Measurements from ENCODE around the gene ROR2.

ROR2 gene

DNA sequence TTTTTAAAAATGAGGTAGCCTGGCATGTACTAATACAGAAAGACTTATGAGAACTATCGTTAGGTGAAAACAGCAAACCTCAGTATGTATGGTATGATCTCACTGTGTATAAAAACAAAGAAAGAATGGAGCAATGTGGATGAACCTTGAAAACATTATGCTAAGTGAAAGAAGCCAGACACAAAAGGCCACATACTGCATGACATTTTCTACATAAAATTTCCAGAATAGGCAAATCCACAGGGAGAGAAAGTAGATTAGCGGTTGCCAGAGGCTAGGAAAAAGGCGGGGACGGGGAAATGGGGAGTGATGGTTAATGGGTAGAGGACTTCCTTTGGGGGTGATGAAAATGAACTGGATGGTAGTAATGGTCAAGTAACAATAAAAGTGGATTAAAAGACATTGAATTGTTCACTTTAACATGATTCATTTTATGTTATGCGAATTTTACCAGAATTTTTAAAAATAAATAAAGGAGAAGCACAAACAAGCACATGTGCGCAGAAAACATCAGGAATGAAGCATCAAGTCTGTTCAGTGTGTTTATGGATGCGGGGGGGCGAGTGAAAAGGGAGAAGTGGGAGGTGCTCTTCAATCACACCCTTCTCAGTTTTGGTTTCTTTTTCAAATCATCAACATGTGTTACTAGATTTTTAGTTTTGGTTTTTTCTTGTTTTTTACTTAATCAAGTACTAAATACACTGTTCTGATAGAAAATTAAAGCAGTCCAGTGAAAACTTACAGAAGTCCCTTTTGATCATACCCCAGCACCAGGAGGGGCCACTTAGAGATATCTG lies 16.3 kb downstream of the ROR2 start:
- Histone ChIP-seq H3K27ac (ENCODE audit: low read depth, low read length) (peak overlapping the region; percentile 43), H3K4me3 (ENCODE audit: low read length) (no peak overlapping the region), H3K9ac (ENCODE audit: low read length) (no peak overlapping the region)

DNA sequence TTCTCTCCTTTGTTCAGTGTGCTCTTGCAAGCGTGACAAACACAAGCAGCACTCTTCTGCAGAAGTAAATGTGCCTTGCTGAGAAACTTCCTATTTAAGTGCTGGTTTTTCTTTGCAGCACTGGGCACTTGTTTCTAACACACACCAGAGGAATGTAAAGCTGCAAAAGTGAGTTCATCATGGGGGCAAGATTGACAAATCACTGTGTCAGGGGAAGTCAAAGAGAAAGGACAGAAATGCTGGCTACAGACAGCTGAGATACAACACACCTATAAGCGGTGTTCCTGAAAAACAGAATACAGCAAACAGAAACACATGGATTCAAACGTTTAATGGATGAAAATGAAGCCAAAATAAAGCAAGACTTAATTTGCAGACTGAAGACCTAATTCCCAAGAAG lies 19.6 kb downstream of the ROR2 start:
- H3K27me3 ChIP-seq (ENCODE audit: control insufficient read depth, insufficient read depth, low read length): no peaks in the 10 kb centered on the region
- H3K27ac ChIP-seq (ENCODE audit: low read depth, low read length): no peak overlapping the region
- H3K9ac ChIP-seq (ENCODE audit: low read length): no peak overlapping the region

More for the DNA sequence above, 16.3 kb downstream of the ROR2 start:
- H3K36me3 ChIP-seq (ENCODE audit: control insufficient read depth, insufficient read depth, low read length): no peaks in the 10 kb centered on the region
- no peaks in the 10 kb centered on the region for H3K27me3 ChIP-seq (ENCODE audit: control insufficient read depth, insufficient read depth, low read length)
- peaks cover 20% of the 10 kb centered on the region for H3K4me1 ChIP-seq (ENCODE audit: control insufficient read depth, insufficient read depth, low read length)

DNA sequence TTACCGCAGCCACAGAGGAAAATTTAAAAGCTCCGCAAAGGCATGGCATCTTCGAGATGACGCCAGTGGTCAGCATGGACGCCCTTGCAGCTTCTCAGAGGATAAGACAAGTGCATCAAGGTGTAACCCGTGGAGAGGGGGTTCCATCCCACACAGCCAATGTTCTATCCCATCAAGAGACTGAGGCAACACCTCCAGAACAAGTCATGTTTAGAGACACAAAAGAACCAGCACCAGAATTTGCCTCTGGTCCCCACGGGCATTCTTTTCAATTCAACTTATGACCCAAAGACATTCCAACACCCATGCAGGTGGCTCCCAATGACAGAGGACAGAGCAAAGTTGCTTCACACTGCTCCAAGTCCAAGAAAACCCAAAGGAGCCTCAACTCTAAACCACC lies 20.7 kb downstream of the ROR2 start:
- Histone ChIP-seq H3K4me1 (ENCODE audit: control insufficient read depth, insufficient read depth, low read length) (peaks cover 5% of the 10 kb centered on the region), H3K4me3 (ENCODE audit: low read length) (no peak overlapping the region), H3K27me3 (ENCODE audit: control insufficient read depth, insufficient read depth, low read length) (no peaks in the 10 kb centered on the region), H3K9ac (ENCODE audit: low read length) (no peak overlapping the region), H3K27ac (ENCODE audit: low read depth, low read length) (no peak overlapping the region), H3K36me3 (ENCODE audit: control insufficient read depth, insufficient read depth, low read length) (no peaks in the 10 kb centered on the region)

More for the DNA sequence above, 19.6 kb downstream of the ROR2 start:
- H3K4me3 ChIP-seq (ENCODE audit: low read length): no peak overlapping the region
- H3K4me1 ChIP-seq (ENCODE audit: control insufficient read depth, insufficient read depth, low read length): peaks cover 10% of the 10 kb centered on the region
- H3K36me3 ChIP-seq (ENCODE audit: control insufficient read depth, insufficient read depth, low read length): no peaks in the 10 kb centered on the region

DNA sequence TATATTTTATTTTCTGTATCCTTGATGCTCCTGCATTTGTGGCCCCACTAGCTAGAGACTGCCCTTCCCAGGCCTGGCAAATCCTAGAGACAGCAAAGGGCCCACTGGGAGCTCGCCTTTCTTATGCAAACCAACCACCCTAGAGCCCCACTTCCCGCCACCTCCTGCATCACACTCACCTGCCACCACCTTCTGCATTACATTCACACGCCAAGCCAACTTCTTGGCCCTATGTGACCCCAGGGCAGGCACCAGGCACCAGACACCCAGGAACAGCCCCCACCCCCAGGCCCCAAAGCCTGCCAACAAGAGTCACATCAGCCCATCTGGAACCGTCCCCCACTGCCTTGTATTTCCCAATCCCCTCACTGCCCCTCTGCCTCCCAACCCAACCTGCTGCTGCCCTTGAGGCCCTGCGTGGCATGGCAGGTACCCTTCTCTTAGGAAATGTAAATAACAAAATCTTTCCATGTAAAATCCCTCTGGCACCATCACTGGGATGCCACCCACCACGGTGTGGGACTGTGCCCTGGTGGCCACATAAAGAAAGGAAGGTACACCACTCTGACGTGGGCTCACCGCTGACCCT lies 22.0 kb downstream of the ROR2 start:
- no peak overlapping the region for H3K27ac ChIP-seq (ENCODE audit: low read depth, low read length)
- H3K27me3 ChIP-seq (ENCODE audit: control insufficient read depth, insufficient read depth, low read length): no peaks in the 10 kb centered on the region

DNA sequence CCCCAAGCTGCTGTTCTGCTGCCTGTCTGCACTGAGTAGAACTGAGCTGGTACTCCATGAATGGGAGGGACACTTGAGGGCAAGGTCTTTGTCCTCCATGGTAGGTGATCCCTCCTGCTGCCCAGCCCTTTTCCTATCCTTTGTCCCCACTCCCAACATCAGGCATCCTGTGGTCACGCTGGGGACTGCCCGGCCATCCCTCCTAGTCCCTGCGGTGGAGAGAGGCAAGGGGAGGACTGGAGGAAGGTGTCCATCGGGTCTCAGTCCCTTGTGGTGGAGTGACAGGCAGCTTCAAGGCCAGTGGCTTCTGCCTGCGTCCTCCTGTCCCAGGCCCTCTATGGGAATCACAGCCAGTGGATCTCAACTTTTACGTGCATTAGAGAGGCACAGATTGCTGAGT lies 25.9 kb downstream of the ROR2 start:
- Histone ChIP-seq H3K4me3 (ENCODE audit: low read length) (no peak overlapping the region), H3K9ac (ENCODE audit: low read length) (no peak overlapping the region), H3K27me3 (ENCODE audit: control insufficient read depth, insufficient read depth, low read length) (no peaks in the 10 kb centered on the region), H3K27ac (ENCODE audit: low read depth, low read length) (no peak overlapping the region), H3K4me1 (ENCODE audit: control insufficient read depth, insufficient read depth, low read length) (peaks cover 16% of the 10 kb centered on the region), H3K36me3 (ENCODE audit: control insufficient read depth, insufficient read depth, low read length) (no peaks in the 10 kb centered on the region)

More for the DNA sequence above, 22.0 kb downstream of the ROR2 start:
- no peak overlapping the region for H3K4me3 ChIP-seq (ENCODE audit: low read length)
- H3K36me3 ChIP-seq (ENCODE audit: control insufficient read depth, insufficient read depth, low read length): no peaks in the 10 kb centered on the region
- H3K4me1 ChIP-seq (ENCODE audit: control insufficient read depth, insufficient read depth, low read length): peaks cover 11% of the 10 kb centered on the region
- H3K9ac ChIP-seq (ENCODE audit: low read length): no peak overlapping the region

DNA sequence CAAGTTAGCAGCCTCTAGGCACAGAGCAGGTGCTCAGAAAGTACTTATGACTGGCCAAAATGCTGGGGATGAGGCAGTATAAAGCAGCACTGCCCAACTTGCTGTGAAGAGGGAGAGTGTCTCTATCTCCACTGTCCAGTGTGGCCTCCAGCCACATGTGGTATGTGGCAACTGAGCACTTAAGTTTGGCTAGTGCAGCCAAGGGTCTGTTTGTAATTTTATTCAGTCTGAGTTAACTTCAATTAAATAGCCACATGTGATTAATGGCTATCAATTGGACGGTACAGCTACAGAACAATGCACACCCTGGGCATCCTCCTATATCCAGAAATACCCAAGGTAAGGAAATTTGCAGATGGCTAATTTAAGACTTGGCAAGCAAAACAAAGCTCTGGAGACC lies 26.9 kb downstream of the ROR2 start:
- Histone ChIP-seq H3K9ac (ENCODE audit: low read length) (no peak overlapping the region), H3K27me3 (ENCODE audit: control insufficient read depth, insufficient read depth, low read length) (no peaks in the 10 kb centered on the region), H3K27ac (ENCODE audit: low read depth, low read length) (no peak overlapping the region), H3K36me3 (ENCODE audit: control insufficient read depth, insufficient read depth, low read length) (no peaks in the 10 kb centered on the region), H3K4me3 (ENCODE audit: low read length) (no peak overlapping the region), H3K4me1 (ENCODE audit: control insufficient read depth, insufficient read depth, low read length) (peaks cover 22% of the 10 kb centered on the region)

DNA sequence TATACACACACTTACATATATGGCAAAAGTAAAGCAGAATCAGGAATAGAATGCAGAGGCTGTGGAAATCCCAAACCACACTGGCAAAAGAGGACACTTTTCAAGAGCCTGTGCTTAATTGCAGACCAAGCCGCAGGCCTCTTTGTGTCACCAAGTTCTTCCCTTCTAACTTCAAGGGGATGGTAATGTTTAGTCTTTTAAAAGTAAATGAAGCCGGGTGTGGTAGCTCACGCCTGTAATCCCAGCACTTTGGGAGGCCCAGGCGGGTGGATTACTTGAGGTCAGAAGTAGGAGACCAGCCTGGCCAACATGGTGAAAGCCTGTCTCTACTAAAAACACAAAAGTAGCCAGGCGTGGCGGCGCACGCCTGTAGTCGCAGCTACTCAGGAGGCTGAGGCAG lies 28.7 kb downstream of the ROR2 start:
- Histone ChIP-seq H3K27me3 (ENCODE audit: control insufficient read depth, insufficient read depth, low read length) (no peaks in the 10 kb centered on the region), H3K36me3 (ENCODE audit: control insufficient read depth, insufficient read depth, low read length) (no peaks in the 10 kb centered on the region), H3K4me3 (ENCODE audit: low read length) (no peak overlapping the region), H3K27ac (ENCODE audit: low read depth, low read length) (no peak overlapping the region), H3K9ac (ENCODE audit: low read length) (no peak overlapping the region), H3K4me1 (ENCODE audit: control insufficient read depth, insufficient read depth, low read length) (peaks cover 25% of the 10 kb centered on the region)

DNA sequence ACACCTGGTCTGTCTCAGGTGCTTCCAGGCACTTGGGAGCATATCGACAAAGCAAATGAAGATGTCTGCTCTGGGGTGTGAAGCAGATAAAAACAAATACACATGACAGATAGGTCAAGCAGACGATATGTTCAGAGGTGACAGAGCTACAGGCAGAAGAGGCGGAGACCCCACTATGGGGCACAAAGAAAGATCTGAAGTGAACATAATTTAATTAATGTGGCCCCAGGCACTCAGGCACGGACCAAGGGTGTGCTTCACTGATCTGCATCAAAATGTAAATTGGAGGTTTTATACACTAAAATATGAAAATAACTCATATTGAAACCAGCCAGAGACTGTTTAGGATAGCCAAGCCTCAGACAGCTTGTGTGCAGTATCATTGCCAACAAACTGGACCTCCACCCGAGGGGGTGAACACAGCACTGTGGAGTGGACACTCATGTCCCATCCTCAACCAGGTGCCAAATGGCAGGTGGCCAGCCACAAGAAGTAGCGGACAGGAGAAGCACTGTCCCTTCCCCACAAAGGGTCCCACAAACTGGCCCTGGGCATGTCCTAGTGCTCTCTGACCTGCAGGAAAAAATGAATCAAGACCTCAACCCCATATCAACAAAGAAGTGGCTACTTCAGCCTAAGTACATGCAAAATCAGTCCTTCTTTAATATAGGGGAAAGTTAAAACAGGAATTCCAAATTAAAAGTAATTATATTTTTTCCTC lies 29.2 kb downstream of the ROR2 start:
- Histone ChIP-seq H3K27me3 (ENCODE audit: control insufficient read depth, insufficient read depth, low read length) (no peaks in the 10 kb centered on the region), H3K4me3 (ENCODE audit: low read length) (no peak overlapping the region), H3K36me3 (ENCODE audit: control insufficient read depth, insufficient read depth, low read length) (no peaks in the 10 kb centered on the region), H3K4me1 (ENCODE audit: control insufficient read depth, insufficient read depth, low read length) (peaks cover 25% of the 10 kb centered on the region), H3K9ac (ENCODE audit: low read length) (no peak overlapping the region), H3K27ac (ENCODE audit: low read depth, low read length) (no peak overlapping the region)

DNA sequence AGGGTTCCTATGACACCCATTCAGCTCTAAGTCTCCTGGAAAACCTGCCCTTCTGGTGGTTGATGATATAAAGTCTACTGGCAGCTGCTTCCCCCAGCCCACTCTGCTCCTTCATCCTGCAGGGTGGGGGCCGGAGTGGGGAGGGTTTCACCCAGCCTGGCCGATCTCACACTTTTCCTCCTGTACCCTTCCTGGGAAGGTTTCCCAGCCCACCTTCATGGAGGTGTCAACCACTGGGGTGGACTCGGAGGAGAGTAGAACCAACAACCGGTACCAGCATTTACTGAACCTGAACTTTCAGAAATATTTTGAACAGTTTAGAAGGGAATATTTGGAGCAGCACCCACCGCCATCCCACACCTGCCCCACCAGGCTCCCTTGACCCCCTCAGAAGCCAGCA lies 30.4 kb downstream of the ROR2 start:
- no peak overlapping the region for H3K4me3 ChIP-seq (ENCODE audit: low read length)
- H3K27me3 ChIP-seq (ENCODE audit: control insufficient read depth, insufficient read depth, low read length): no peaks in the 10 kb centered on the region
- peaks cover 25% of the 10 kb centered on the region for H3K4me1 ChIP-seq (ENCODE audit: control insufficient read depth, insufficient read depth, low read length)
- no peak overlapping the region for H3K9ac ChIP-seq (ENCODE audit: low read length)
- H3K27ac ChIP-seq (ENCODE audit: low read depth, low read length): no peak overlapping the region
- no peaks in the 10 kb centered on the region for H3K36me3 ChIP-seq (ENCODE audit: control insufficient read depth, insufficient read depth, low read length)

DNA sequence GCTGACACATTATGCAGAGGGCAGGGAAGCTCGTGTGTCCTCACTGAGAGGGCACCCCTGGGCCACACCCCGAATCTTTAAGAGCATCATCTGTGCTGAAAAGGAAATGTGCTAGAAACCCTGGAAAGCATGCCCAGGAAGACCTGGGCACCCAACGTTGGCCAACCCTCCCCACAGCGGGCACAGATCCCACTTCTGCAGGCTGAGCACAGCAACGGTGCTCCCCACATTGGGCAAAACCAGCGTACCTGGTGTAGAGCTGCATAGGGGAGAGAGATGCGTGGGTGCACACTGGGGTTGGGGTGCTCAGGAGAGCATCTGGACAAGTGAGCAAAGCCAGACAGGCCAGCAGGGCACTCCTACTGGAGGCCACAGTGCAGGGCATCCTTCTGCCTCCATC lies 32.6 kb downstream of the ROR2 start:
- Histone ChIP-seq H3K4me3 (ENCODE audit: low read length) (no peak overlapping the region), H3K36me3 (ENCODE audit: control insufficient read depth, insufficient read depth, low read length) (no peaks in the 10 kb centered on the region), H3K27ac (ENCODE audit: low read depth, low read length) (no peak overlapping the region), H3K27me3 (ENCODE audit: control insufficient read depth, insufficient read depth, low read length) (no peaks in the 10 kb centered on the region), H3K9ac (ENCODE audit: low read length) (no peak overlapping the region), H3K4me1 (ENCODE audit: control insufficient read depth, insufficient read depth, low read length) (peaks cover 16% of the 10 kb centered on the region)

DNA sequence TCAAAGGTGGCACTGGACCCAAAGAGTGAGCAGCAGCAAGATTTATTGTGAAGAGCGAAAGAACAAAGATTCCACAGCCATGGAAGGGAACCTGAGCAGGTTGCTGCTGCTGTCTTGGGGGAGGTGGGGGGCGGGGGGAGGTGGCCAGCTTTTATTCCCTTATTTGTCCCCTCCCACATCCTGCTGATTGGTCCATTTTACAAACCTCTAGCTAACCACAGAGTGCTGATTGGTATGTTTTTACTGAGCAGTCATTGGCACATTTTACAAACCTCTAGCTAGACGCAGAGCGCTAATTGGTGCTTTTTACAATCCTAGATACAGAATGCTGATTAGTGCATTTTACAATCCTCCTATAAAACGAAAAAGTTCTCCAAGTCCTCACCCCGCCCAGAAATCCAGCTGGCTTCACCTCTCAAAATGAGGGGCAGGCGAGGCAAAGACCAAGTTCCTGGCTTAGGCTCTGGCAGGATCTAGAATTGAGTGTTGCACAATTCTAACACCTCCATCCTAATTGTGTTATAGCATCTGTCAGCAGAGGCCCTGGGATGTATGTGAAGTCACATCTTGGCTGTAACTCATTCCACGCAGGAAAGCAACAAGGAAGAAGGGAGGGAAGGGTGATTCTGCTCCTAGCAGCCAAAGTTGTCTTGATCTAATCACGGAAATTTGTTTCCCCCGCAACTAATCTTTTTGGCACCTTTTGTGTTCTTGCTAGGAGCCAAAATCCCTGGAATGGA lies 34.3 kb downstream of the ROR2 start:
- Histone ChIP-seq H3K27ac (ENCODE audit: low read depth, low read length) (no peak overlapping the region), H3K9ac (ENCODE audit: low read length) (no peak overlapping the region), H3K4me3 (ENCODE audit: low read length) (no peak overlapping the region), H3K4me1 (ENCODE audit: control insufficient read depth, insufficient read depth, low read length) (peaks cover 23% of the 10 kb centered on the region), H3K36me3 (ENCODE audit: control insufficient read depth, insufficient read depth, low read length) (no peaks in the 10 kb centered on the region), H3K27me3 (ENCODE audit: control insufficient read depth, insufficient read depth, low read length) (no peaks in the 10 kb centered on the region)

DNA sequence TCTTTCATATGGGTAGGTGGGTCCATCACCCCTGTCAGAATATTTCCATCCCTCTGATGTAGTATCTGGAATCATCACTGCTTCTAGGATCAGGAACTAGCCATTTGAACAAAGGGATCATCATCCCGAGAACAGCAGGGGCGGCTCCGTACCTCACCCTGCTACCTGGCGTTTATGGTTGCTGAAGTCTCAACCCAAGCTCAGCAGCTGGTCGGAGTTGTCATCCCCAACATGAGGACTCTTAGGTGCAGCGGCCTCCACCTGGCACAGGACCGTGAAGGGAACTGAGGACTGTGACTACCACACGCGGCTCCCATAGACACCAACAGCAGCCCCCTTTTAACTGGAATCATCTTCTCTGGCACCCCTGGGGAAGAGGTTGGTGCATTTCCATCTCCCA lies 35.1 kb downstream of the ROR2 start:
- no peak overlapping the region for H3K4me3 ChIP-seq (ENCODE audit: low read length)
- peaks cover 23% of the 10 kb centered on the region for H3K4me1 ChIP-seq (ENCODE audit: control insufficient read depth, insufficient read depth, low read length)
- no peaks in the 10 kb centered on the region for H3K36me3 ChIP-seq (ENCODE audit: control insufficient read depth, insufficient read depth, low read length)
- H3K27ac ChIP-seq (ENCODE audit: low read depth, low read length): no peak overlapping the region
- H3K9ac ChIP-seq (ENCODE audit: low read length): no peak overlapping the region
- no peaks in the 10 kb centered on the region for H3K27me3 ChIP-seq (ENCODE audit: control insufficient read depth, insufficient read depth, low read length)
